Fibroblast of mammary gland (primary cell): ENCODE measurements around the gene DPF3.

Source experiments
- DNase-seq: peaks from one replicate; pipeline ENCODE4 v3.0.0-alpha.2; 2010; ENCODE audit warnings: low read depth
- H3K4me3 ChIP-seq: 2 replicates; pipeline ENCODE4 v1.5.1; 2011; ENCODE audit warnings: low read depth, mild to moderate bottlenecking, low read length, moderate library complexity; ENCODE audit not compliant: control insufficient read depth
- TF ChIP-seq, protein P1 (sequence below): conservative IDR thresholded peaks from 2 replicates; pipeline ENCODE4 v1.5.1; 2011; ENCODE audit warnings: low read depth, low read length, inconsistent platforms; ENCODE audit not compliant: control insufficient read depth, insufficient read depth

DPF3 gene

DNA sequence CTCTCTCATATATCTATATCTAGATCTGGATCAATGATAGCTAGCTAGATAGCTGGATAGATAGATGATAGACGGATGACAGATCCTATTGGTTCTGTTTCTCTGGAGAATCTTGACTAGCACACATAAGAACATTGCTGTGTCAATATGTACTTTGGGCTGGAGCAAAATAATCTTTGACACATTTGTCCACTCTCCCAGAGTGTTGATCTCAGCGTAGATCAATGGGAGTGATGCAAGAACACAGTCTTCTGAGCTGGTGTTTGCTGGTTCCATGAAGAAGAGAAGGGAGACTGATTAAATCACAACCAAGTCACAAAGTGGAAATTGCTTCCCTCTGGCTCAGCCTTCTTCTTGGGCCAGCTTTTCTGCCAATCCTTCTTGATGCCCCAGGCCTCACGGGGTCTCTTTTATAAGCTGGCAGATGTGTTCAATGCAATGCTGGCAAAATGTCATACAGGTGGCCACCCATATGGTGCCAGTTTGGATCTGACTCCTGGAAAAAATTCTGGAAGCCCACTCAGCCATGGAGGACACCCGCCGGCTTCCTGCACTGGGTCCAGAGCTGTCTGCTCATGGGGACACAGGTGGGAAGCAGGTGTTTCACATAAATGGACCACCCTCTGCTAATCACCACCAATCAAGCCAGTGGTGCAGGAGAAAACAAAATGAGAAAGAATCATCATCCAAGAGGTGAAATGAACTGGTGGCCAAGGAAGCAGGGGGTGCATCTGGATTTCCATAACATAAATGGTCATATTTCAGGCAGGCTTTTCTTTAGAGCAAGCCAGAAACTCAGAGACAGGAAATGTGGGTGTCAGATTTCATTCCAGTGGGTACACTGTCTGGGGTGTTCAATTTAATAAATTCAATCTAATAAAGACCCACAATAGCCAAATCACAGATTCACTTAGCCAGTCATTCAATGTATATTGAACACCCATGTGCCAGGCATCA, 310.3 kb downstream of the DPF3 start:
- H3K4me3 ChIP-seq: no peak overlapping the region
- DNase-seq: no peak
- TF ChIP-seq, protein P1, sequence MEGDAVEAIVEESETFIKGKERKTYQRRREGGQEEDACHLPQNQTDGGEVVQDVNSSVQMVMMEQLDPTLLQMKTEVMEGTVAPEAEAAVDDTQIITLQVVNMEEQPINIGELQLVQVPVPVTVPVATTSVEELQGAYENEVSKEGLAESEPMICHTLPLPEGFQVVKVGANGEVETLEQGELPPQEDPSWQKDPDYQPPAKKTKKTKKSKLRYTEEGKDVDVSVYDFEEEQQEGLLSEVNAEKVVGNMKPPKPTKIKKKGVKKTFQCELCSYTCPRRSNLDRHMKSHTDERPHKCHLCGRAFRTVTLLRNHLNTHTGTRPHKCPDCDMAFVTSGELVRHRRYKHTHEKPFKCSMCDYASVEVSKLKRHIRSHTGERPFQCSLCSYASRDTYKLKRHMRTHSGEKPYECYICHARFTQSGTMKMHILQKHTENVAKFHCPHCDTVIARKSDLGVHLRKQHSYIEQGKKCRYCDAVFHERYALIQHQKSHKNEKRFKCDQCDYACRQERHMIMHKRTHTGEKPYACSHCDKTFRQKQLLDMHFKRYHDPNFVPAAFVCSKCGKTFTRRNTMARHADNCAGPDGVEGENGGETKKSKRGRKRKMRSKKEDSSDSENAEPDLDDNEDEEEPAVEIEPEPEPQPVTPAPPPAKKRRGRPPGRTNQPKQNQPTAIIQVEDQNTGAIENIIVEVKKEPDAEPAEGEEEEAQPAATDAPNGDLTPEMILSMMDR: no peak

DNA sequence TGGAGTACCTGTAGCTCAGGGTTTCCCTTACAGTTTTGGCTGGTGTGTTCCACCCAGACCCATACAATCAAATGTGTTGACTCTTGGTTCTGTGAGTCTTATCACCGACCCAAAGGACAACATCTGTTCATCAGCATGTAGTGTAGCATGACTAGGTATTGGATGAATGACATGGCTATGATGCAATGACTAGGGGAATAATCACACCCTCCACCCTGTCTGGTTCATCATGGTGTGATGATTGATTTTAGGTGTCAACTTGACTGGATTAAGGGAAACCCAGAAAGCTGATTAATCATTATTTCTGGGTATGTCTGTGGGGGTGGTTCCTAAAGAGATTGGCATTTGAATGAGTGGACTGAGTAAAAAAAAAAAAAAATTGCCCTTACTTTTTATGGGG, 311.3 kb downstream of the DPF3 start:
- peak; percentile 21 for DNase-seq
- H3K4me3 ChIP-seq: no peak overlapping the region
- TF ChIP-seq, protein P1: no peak

- DNase-seq: no peak
- TF ChIP-seq, protein P1: no peak
- H3K4me3 ChIP-seq: no peak overlapping the region
Measured at GRCh38 chr14:72578514-72578913, 315.4 kb downstream of the DPF3 start.

GRCh38 chr14:72577521-72577920, 316.4 kb downstream of the DPF3 start:
- no peak for DNase-seq
- H3K4me3 ChIP-seq: no peak overlapping the region
- TF ChIP-seq, protein P1: no peak

DNA sequence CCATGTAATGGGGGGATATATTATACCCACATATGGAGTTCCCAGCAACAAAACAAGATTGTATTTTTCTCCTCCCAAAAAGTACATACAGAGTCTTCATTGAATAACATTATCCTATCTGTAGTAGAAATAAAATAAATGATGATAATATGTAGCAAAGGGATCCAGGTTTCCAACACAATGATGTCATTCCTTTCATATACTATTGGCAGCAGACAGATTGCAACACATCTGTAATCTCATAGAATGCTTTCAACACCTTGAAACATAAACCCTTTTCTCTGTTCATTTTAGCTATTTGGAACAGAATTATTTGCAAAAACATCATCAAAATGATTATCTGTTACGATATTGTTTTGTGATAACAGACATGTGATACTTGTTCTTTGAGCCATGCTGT, 317.6 kb downstream of the DPF3 start:
- TF ChIP-seq, protein P1: no peak
- peak; percentile 30 for DNase-seq
- H3K4me3 ChIP-seq: no peak overlapping the region

DNA sequence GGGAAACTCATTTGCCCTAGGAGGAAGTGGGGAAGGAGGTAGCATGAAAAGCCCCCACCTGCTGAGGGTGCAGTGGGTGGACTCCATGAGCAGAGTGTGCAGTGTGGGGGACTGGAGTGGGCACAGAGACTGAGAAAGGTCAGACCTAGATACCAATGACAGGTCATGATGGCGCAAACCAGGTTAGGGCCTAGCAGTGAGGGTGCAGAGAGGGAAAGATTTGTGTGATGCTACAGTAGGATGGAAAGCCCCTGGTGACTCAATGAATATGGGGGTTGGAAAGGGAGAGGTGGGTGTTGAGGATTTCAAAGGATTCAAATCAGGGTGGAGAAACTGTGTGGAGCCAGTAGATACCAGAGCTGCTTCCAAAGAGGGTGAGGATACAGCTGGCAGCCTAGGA, 319.2 kb downstream of the DPF3 start:
- no peak for DNase-seq

More for the DNA sequence above, 319.2 kb downstream of the DPF3 start:
- TF ChIP-seq, protein P1: no peak
- H3K4me3 ChIP-seq: no peak overlapping the region
